Measurements from ENCODE around the gene PROX1.

DNA sequence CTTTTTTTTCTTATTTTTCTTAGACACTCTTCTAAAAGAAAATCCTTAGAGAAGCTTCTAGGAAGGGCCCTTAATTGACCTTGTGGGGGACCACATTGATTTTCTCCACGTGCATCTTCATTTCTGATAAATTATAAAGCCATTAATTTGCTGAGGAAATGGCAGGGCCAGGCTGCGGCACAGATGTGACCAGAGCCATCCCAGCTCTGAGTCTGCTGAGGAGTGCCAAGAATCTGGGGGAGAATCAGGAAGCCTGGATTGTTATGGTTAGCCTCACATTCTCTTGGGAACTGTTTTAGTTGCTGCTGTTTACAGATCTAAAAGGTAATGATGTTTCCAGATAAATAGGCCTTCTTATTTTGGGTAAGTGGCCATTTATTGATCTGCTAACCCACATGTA, 16.2 kb downstream of the PROX1 start:
- TF ChIP-seq RFX5 (IDR thresholded peaks at IDR 0.05; ENCODE audit: low read depth, low read length), result no peak
- TF ChIP-seq, protein P1, sequence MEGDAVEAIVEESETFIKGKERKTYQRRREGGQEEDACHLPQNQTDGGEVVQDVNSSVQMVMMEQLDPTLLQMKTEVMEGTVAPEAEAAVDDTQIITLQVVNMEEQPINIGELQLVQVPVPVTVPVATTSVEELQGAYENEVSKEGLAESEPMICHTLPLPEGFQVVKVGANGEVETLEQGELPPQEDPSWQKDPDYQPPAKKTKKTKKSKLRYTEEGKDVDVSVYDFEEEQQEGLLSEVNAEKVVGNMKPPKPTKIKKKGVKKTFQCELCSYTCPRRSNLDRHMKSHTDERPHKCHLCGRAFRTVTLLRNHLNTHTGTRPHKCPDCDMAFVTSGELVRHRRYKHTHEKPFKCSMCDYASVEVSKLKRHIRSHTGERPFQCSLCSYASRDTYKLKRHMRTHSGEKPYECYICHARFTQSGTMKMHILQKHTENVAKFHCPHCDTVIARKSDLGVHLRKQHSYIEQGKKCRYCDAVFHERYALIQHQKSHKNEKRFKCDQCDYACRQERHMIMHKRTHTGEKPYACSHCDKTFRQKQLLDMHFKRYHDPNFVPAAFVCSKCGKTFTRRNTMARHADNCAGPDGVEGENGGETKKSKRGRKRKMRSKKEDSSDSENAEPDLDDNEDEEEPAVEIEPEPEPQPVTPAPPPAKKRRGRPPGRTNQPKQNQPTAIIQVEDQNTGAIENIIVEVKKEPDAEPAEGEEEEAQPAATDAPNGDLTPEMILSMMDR (conservative IDR thresholded peaks at IDR 0.05; ENCODE audit: low read depth, low read length), result no peak
- no peak for TF ChIP-seq RAD21 (IDR thresholded peaks at IDR 0.05; ENCODE audit: low read length)

Measured in IMR-90 (cell line).